GM12878 (cell line): ENCODE data around the gene GABPA. TPM values are rescaled to one million over a fixed set of nuclear protein-coding genes. Genes with fewer than 3 reads are reported as not detected.

Source experiments
- ATAC-seq: fragments of 200-7000 bp; cut with Tn5 transposase; 3 replicates; pipeline ENCODE4 v1.9.1; 2020; ENCODE audit warnings: mild to moderate bottlenecking, moderate library complexity
- BruUV-seq: library from RNA; stranded (reverse); fragments of 400-500 nt; replicated peaks from 2 replicates; lab custom pipeline; 2021; lab: Mats Ljungman, UMichigan
- CTCF ChIA-PET: fragments of 300-600 bp; sonication (Branson Sonifier 250); formaldehyde crosslinking; extraction: SDS; loops from one replicate; lab custom pipeline; 2021; ENCODE audit warnings: inconsistent platforms; lab: Yijun Ruan, JAX
- POLR2A ChIA-PET: fragments of 350-600 bp; formaldehyde crosslinking; extraction: SDS; loops from one replicate; lab custom pipeline; 2021; ENCODE audit warnings: inconsistent platforms; lab: Charles Lee
- RAD21 ChIA-PET: fragments of 300-600 bp; sonication (Branson Sonifier 250); formaldehyde crosslinking; loops from one replicate; lab custom pipeline; 2023; ENCODE audit warnings: antibody characterized with exemption; ENCODE audit not compliant: unreplicated experiment; lab: Charles Lee
- SMC1A ChIA-PET: fragments of 300-600 bp; sonication (Branson Sonifier 250); formaldehyde crosslinking; loops from one replicate; lab custom pipeline; 2023; ENCODE audit not compliant: unreplicated experiment, uncharacterized antibody; lab: Charles Lee
- DNase-seq: peaks from one replicate; pipeline ENCODE4 v3.0.0-alpha.2; 2011; ENCODE audit warnings: low read depth, low spot score
- FAIRE-seq: peaks from 3 replicates; lab custom pipeline; 2011; peaks lifted over from hg19 to GRCh38; lab: Jason Lieb, UNC
- H2AFZ ChIP-seq: 2 replicates; pipeline ENCODE4 v1.6.0; 2011; ENCODE audit warnings: low read depth, low read length, control low read depth; ENCODE audit not compliant: control insufficient read depth
- H3K27ac ChIP-seq: 2 replicates; pipeline ENCODE4 v1.5.1; 2011; ENCODE audit warnings: control low read depth; ENCODE audit not compliant: control insufficient read depth, insufficient read depth
- H3K27me3 ChIP-seq, 2 experiments: replicated peaks in 1 of 2; 2 replicates each; pipeline versions ENCODE4 v1.6.0 to v1.6.1; 2011; ENCODE audit warnings: low read length in 1 of 2; ENCODE audit not compliant: control insufficient read depth in 2 of 2, insufficient read depth in 2 of 2
- H3K36me3 ChIP-seq, 2 experiments: 2 replicates each; pipeline ENCODE4 v1.5.1; 2011; ENCODE audit warnings: low read length in 1 of 2; ENCODE audit not compliant: control insufficient read depth in 2 of 2, insufficient read depth in 2 of 2
- H3K4me1 ChIP-seq: 2 replicates; pipeline ENCODE4 v1.6.1; 2011; ENCODE audit warnings: mild to moderate bottlenecking, low read length, moderate library complexity, mixed read lengths; ENCODE audit not compliant: control insufficient read depth, insufficient read depth
- H3K4me2 ChIP-seq: 2 replicates; pipeline ENCODE4 v1.6.0; 2011; ENCODE audit warnings: control low read depth; ENCODE audit not compliant: control insufficient read depth, insufficient read depth
- H3K4me3 ChIP-seq: fragments of 200-600 bp; sonication (generic); 2 replicates; pipeline ENCODE4 v1.5.1; 2016
- H3K79me2 ChIP-seq: 2 replicates; pipeline ENCODE4 v1.6.0; 2011; ENCODE audit warnings: low read length; ENCODE audit not compliant: control insufficient read depth, insufficient read depth
- H3K9ac ChIP-seq: 2 replicates; pipeline ENCODE4 v1.8.0; 2011; ENCODE audit warnings: low read length, control low read depth, mixed read lengths; ENCODE audit not compliant: control insufficient read depth, insufficient read depth
- H3K9me3 ChIP-seq: replicated peaks from 3 replicates; pipeline ENCODE4 v1.5.1; 2011; ENCODE audit warnings: mild to moderate bottlenecking, low read length; ENCODE audit not compliant: control insufficient read depth, insufficient read depth
- H4K20me1 ChIP-seq: 2 replicates; pipeline ENCODE4 v1.6.0; 2011; ENCODE audit not compliant: control insufficient read depth, insufficient read depth
- EP300 ChIP-seq, 2 experiments: fragments of 150-350 bp in 1 of 2; IDR thresholded peaks; 2 replicates each; pipeline ENCODE4 v1.6.1; 2011 to 2012; ENCODE audit warnings: low read depth in 2 of 2, low read length in 2 of 2, borderline replicate concordance in 1 of 2, improper control_type of control experiment in 1 of 2, inconsistent platforms in 1 of 2; ENCODE audit not compliant: control insufficient read depth in 1 of 2
- IRF5 ChIP-seq: fragments of 450-650 bp; IDR thresholded peaks from 2 replicates; pipeline ENCODE4 v1.6.1; 2017; ENCODE audit warnings: borderline replicate concordance
- MEF2A ChIP-seq: IDR thresholded peaks from 2 replicates; pipeline ENCODE4 v1.6.1; 2011; ENCODE audit warnings: low read depth, mild to moderate bottlenecking, low read length, moderate library complexity; ENCODE audit not compliant: insufficient read depth
- WRNIP1 ChIP-seq: IDR thresholded peaks from 2 replicates; pipeline ENCODE4 v1.6.1; 2011; ENCODE audit warnings: low read depth, low read length, improper control_type of control experiment, borderline replicate concordance
- WGBS: methylation state at CpG from one replicate; pipeline ENCODE4 v1.1.6; 2016; ENCODE audit warnings: low lambda C conversion rate; ENCODE audit not compliant: insufficient replicate concordance, insufficient coverage; ENCODE audit errors: missing lambda C conversion rate; 5-methylcytosine and 5-hydroxymethylcytosine counted together
- in situ Hi-C: fragments of 300-500 bp; cut with MboI; formaldehyde crosslinking; loops from 9 replicates; pipeline ENCODE4 v1.14.3; 2018; ENCODE audit warnings: mixed read lengths
- intact Hi-C: fragments of 100-400 bp; cut with micrococcal nuclease; formaldehyde crosslinking; loops from one replicate; pipeline ENCODE4 v1.14.2; 2022; ENCODE audit not compliant: unreplicated experiment
- polyA plus RNA-seq, 11 experiments: library from polyadenylated mRNA; depleted of rRNA in 4 of 11; unstranded in 6 of 11; stranded (reverse) in 5 of 11; fragments of >200 nt; fragmentation: Nextera tagmentation in 4 of 11; fragmentation: Illumina TruSeq in 1 of 11; extraction: Ambion mirVana in 4 of 11; extraction: Trizol in 1 of 11; gene quantifications; 1 replicate in 1 of 11; 2 replicates in 10 of 11; pipeline versions ENCODE4 v1.2.1 to v1.2.3, GENCODE V29; 2011 to 2016; ENCODE audit warnings: inconsistent platforms in 2 of 11, missing spikeins in 2 of 11, low read depth in 1 of 11
- total RNA-seq, 4 experiments: library from RNA; depleted of rRNA in 3 of 4; stranded (reverse); fragments of >200 nt in 3 of 4; fragmentation: Illumina TruSeq in 1 of 4; extraction: Trizol in 1 of 4; gene quantifications; 2 replicates each; pipeline versions ENCODE4 v1.2.1 to v1.2.3, GENCODE V29; 2013 to 2021

Gene GABPA
- total and polyA plus RNA-seq, 10 of the 15 experiments (the other 5 are each of a cell fraction or from before 2014, with no cell fraction given) = 7.6 to 25.6 (median 22.9) TPM

DNA sequence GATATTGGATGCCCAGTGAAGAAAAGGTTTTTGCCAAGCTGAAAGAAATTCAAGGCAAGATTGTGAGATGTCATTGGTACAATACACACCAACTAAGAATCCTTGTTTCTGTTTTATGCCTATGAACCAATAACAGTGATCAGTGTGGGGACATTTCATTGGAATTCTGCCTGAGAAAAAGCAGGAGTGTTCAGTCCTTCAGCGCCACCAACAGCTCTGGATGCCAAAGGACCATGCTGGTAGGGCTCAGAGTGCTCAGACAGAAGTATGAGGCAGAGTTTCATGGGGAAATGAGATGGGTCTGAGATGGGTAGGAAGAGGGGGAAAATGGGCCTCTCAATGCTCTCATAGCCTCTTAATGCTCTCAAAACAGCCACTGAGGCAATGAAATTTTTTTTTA is 56.5 kb downstream of the GABPA start:
- Histone ChIP-seq H3K4me1 (no peaks in the 10 kb centered on the region), H3K9ac (no peak overlapping the region), H4K20me1 (no peaks in the 10 kb centered on the region), H3K27me3 (no peaks in the 10 kb centered on the region), H3K9me3 (no peaks in the 10 kb centered on the region), H3K4me3 (no peak overlapping the region), H3K79me2 (no peaks in the 10 kb centered on the region), H3K27ac (no peak overlapping the region), H2AFZ (no peak overlapping the region), H3K4me2 (no peak overlapping the region), H3K36me3 (no peaks in the 10 kb centered on the region)
- DNase-seq = no peak
- intact Hi-C loops (no loop called here), in situ Hi-C loops (no loop called here)
- FAIRE-seq = no peak
- no TSS peak for BruUV-seq
- CTCF ChIA-PET = interaction anchor here (1.1 to 1.9 kb wide), 3 partner anchors 10 to 183 kb away, joined by 3 to 9 read pairs (median 4); no protein-coding TSS in a partner anchor
- ATAC-seq = no peak
- WGBS = 40% methylated on average over 1 of the region's 1 CpG
- TF ChIP-seq IRF5 = no peak
- no peak for TF ChIP-seq MEF2A
- no peak for TF ChIP-seq EP300 (IDR thresholded peaks at IDR 0.05; ENCODE audit: borderline replicate concordance in 1 of 2, control insufficient read depth in 1 of 2, low read depth in 2 of 2, low read length in 2 of 2)
- TF ChIP-seq WRNIP1 = no peak
- SMC1A ChIA-PET = interaction anchor here (0.6 kb wide), 1 partner anchor 17 kb away, joined by 3 read pairs; no protein-coding TSS in a partner anchor
- RAD21 ChIA-PET = no interaction called here
- POLR2A ChIA-PET = no interaction called here
